Smooth muscle cell (in vitro differentiated cells): ENCODE results near the gene MAJIN. TPM values are rescaled to one million over a fixed set of nuclear protein-coding genes. Genes with fewer than 3 reads are reported as not detected.

Source experiments
- DNase-seq: peaks from one replicate; lab custom pipeline; 2025; ENCODE audit not compliant: unreplicated experiment; lab: John Stamatoyannopoulos, UW
- H2AFZ ChIP-seq: fragments of 200-600 bp; sonication (generic); 2 replicates; pipeline ENCODE4 v1.6.0; 2016; ENCODE audit warnings: antibody characterized with exemption, low read depth, mild to moderate bottlenecking
- H3F3A ChIP-seq: fragments of 200-600 bp; sonication (generic); 2 replicates; pipeline ENCODE4 v1.6.0; 2017; ENCODE audit warnings: antibody characterized with exemption, low read depth
- H3K27ac ChIP-seq: fragments of 200-600 bp; sonication (generic); 2 replicates; pipeline ENCODE4 v1.5.1; 2016; ENCODE audit warnings: low read depth, mild to moderate bottlenecking
- H3K27me3 ChIP-seq: fragments of 200-600 bp; sonication (generic); 2 replicates; pipeline ENCODE4 v1.6.1; 2016; ENCODE audit warnings: low read depth, mild to moderate bottlenecking
- H3K36me3 ChIP-seq: fragments of 200-600 bp; sonication (generic); 2 replicates; pipeline ENCODE4 v1.5.1; 2016; ENCODE audit warnings: low read depth
- H3K4me1 ChIP-seq: fragments of 200-600 bp; sonication (generic); 2 replicates; pipeline ENCODE4 v1.5.1; 2016; ENCODE audit warnings: low read depth
- H3K4me2 ChIP-seq: fragments of 200-600 bp; sonication (generic); 2 replicates; pipeline ENCODE4 v1.6.0; 2016; ENCODE audit warnings: mild to moderate bottlenecking
- H3K4me3 ChIP-seq: fragments of 200-600 bp; sonication (generic); 2 replicates; pipeline ENCODE4 v1.5.1; 2016; ENCODE audit warnings: mild to moderate bottlenecking
- H3K79me2 ChIP-seq: fragments of 200-600 bp; sonication (generic); 2 replicates; pipeline ENCODE4 v1.6.0; 2016; ENCODE audit warnings: low read depth, mild to moderate bottlenecking
- H3K9ac ChIP-seq: fragments of 200-600 bp; sonication (generic); 2 replicates; pipeline ENCODE4 v1.6.0; 2016; ENCODE audit warnings: low read depth
- H3K9me3 ChIP-seq: fragments of 200-600 bp; sonication (generic); replicated peaks from 2 replicates; pipeline ENCODE4 v1.5.1; 2016; ENCODE audit warnings: low read depth
- H4K20me1 ChIP-seq: fragments of 200-600 bp; sonication (generic); 2 replicates; pipeline ENCODE4 v1.6.0; 2016; ENCODE audit warnings: low read depth
- WGBS: methylation state at CpG from one replicate; pipeline ENCODE4 v1.1.7; 2016; ENCODE audit warnings: low lambda C conversion rate; 5-methylcytosine and 5-hydroxymethylcytosine counted together
- microRNA counts: library from miRNA; unstranded; fragments of <30 nt; microRNA quantifications from one replicate; lab custom pipeline; 2016
- microRNA-seq: library from miRNA; unstranded; fragments of <30 nt; microRNA quantifications from one replicate; pipeline ENCODE4, GENCODE V29; 2016; ENCODE audit warnings: borderline number of aligned reads
- polyA plus RNA-seq: library from polyadenylated mRNA; unstranded; fragments of >200 nt; fragmentation: Nextera tagmentation; extraction: Ambion mirVana; gene quantifications from 2 replicates; pipeline ENCODE4 v1.2.1, GENCODE V29; 2016
- small RNA-seq: library from RNA; depleted of rRNA; stranded (forward); fragments of <200 nt; gene quantifications from one replicate; pipeline ENCODE3, GENCODE V24; 2014
- total RNA-seq: library from RNA; depleted of rRNA; stranded (reverse); fragments of >200 nt; gene quantifications from 2 replicates; pipeline ENCODE4 v1.2.3, GENCODE V29; 2014
- TF ChIP-seq, protein P1 (sequence below): fragments of 200-600 bp; sonication (generic); IDR thresholded peaks from 2 replicates; pipeline ENCODE4 v1.5.1; 2017; ENCODE audit warnings: borderline replicate concordance, mild to moderate bottlenecking, antibody characterized with exemption; ENCODE audit not compliant: insufficient read depth, poor library complexity, severe bottlenecking

Gene MAJIN
- total and polyA plus RNA-seq, 2 experiments from 2014 or later = not detected

DNA sequence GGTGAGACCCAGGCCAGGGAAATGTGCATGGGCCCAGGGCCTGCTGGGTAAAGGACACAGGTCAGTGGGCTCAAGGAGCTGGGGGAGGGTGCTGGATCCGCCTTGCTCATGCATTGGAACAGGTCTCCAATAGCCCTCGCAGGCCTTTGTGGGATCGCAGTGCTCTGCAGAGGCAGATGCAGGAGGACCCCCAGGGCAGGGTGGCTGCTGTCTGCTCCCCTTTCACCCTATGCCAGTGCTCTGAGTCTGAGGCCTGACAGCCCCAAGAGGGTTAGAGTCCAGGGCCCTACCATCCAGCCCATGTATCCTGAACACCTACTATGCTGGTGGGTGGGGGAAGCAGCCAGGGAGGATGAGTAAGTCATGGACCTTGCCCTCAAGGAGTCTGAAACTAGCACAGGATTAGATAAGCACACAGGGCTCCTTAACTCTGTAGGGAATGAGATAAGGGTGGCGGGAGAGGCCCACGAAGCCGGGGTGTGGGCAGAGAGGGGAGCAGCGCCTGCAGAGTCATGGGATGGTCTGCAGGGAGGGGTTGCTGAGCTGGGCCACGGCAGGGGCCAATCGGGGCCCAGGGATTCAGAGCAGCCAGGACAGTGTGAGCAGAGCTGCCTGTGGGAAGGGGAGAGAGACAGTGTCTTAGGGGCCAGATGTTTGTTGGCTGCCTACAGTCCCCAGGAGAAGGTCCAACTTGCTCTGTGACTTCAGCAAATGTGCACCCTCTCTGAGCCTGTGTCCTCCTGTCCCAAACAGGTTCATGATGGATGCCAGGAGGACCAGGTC, 83.0 kb downstream of the MAJIN start:
- TF ChIP-seq, protein P1, sequence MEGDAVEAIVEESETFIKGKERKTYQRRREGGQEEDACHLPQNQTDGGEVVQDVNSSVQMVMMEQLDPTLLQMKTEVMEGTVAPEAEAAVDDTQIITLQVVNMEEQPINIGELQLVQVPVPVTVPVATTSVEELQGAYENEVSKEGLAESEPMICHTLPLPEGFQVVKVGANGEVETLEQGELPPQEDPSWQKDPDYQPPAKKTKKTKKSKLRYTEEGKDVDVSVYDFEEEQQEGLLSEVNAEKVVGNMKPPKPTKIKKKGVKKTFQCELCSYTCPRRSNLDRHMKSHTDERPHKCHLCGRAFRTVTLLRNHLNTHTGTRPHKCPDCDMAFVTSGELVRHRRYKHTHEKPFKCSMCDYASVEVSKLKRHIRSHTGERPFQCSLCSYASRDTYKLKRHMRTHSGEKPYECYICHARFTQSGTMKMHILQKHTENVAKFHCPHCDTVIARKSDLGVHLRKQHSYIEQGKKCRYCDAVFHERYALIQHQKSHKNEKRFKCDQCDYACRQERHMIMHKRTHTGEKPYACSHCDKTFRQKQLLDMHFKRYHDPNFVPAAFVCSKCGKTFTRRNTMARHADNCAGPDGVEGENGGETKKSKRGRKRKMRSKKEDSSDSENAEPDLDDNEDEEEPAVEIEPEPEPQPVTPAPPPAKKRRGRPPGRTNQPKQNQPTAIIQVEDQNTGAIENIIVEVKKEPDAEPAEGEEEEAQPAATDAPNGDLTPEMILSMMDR = peak; percentile 6
- Histone ChIP-seq H2AFZ (no peak overlapping the region), H3F3A (peaks cover 14% of the 10 kb centered on the region), H4K20me1 (no peaks in the 10 kb centered on the region), H3K4me1 (peaks cover 18% of the 10 kb centered on the region), H3K27ac (peak overlapping the region; percentile 44), H3K4me2 (peak overlapping the region; percentile 82), H3K79me2 (no peaks in the 10 kb centered on the region), H3K9me3 (no peaks in the 10 kb centered on the region), H3K36me3 (no peaks in the 10 kb centered on the region), H3K9ac (no peak overlapping the region), H3K4me3 (no peak overlapping the region), H3K27me3 (no peaks in the 10 kb centered on the region)
- DNase-seq = no peak
- WGBS = 30% methylated on average over 9 of the region's 9 CpGs

DNA sequence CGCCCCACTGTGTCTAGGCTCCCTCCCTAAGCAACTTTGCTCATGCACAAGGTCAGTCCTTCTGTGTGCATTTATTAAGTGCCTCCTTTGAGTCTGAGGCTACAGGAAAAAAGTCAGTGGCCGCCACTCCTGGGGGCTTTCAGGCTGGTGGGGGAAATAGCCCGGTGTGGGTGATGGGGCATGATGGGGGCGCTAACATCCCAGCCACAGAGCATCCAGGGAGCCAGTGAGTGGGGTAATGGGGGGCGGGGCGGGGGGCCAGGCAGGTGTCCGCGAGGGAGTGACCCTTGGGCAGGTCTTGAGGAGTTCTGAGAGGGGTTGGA, 83.5 kb downstream of the MAJIN start:
- Histone ChIP-seq H3K27ac (no peak overlapping the region), H3K4me3 (peak overlapping the region; percentile 29), H3K27me3 (no peaks in the 10 kb centered on the region), H3K4me2 (peak overlapping the region; percentile 82), H3K36me3 (no peaks in the 10 kb centered on the region), H4K20me1 (no peaks in the 10 kb centered on the region), H3K9ac (no peak overlapping the region), H3K4me1 (peaks cover 18% of the 10 kb centered on the region), H3K9me3 (no peaks in the 10 kb centered on the region), H2AFZ (peak overlapping the region; percentile 69), H3K79me2 (no peaks in the 10 kb centered on the region), H3F3A (peaks cover 14% of the 10 kb centered on the region)
- DNase-seq = no peak
- WGBS = 76% methylated on average over 8 of the region's 8 CpGs
- TF ChIP-seq, protein P1 = no peak

MicroRNAs encoded within 50 kb of the gene (microRNA counts, 767-probe panel; counts per million panel counts)
- 4,158 counts per million, percentile 15 among the panel's probes with 10 or more counts for microRNA hsa-miR-192-5p (lab: Ali Mortazavi, UCI)

Small RNAs within 50 kb of the gene (microRNA-seq; reads per million reads assigned to microRNA genes)
- gene MIR6749 (not detected), gene MIR6750 (4.1 reads per million), gene MIR6879 (not detected)

Small RNAs within 50 kb of the gene (small RNA-seq; reads per million reads assigned to genes)
- gene MIR6749 (not detected), gene MIR6750 (not detected), gene MIR6879 (not detected)

Other genes starting within 250 kb of the MAJIN start
- gene NRXN2, start 248.9 kb downstream of the MAJIN start, total RNA-seq = 0.13 and 1.4 TPM in 2 replicates
- 1.7 and 2.6 TPM in 2 replicates for gene NRXN2, start 248.9 kb downstream of the MAJIN start, polyA plus RNA-seq
- 0.40 and 2.9 TPM in 2 replicates for gene RASGRP2, start 228.0 kb downstream of the MAJIN start, total RNA-seq
- 0.78 and 3.6 TPM in 2 replicates for gene RASGRP2, start 228.0 kb downstream of the MAJIN start, polyA plus RNA-seq
- gene PYGM, start 212.1 kb downstream of the MAJIN start, total RNA-seq = 0.58 and 2.2 TPM in 2 replicates
- gene PYGM, start 212.1 kb downstream of the MAJIN start, polyA plus RNA-seq = 1.1 and 2.0 TPM in 2 replicates
- 78.8 and 115 TPM in 2 replicates for gene SF1, start 193.6 kb downstream of the MAJIN start, total RNA-seq
- gene SF1, start 193.6 kb downstream of the MAJIN start, polyA plus RNA-seq = 84.2 and 101 TPM in 2 replicates
- gene MAP4K2, start 168.9 kb downstream of the MAJIN start, total RNA-seq = 25.9 and 28.9 TPM in 2 replicates
- 20.0 and 23.6 TPM in 2 replicates for gene MAP4K2, start 168.9 kb downstream of the MAJIN start, polyA plus RNA-seq
- 10.5 and 11.6 TPM in 2 replicates for gene MEN1, start 161.6 kb downstream of the MAJIN start, total RNA-seq
- gene MEN1, start 161.6 kb downstream of the MAJIN start, polyA plus RNA-seq = 35.4 and 37.3 TPM in 2 replicates
- 3.0 and 4.7 TPM in 2 replicates for gene CDC42BPG, start 127.5 kb downstream of the MAJIN start, total RNA-seq
- 1.7 and 5.9 TPM in 2 replicates for gene CDC42BPG, start 127.5 kb downstream of the MAJIN start, polyA plus RNA-seq
- gene EHD1, start 93.5 kb downstream of the MAJIN start, total RNA-seq = 30.9 and 59.8 TPM in 2 replicates
- 42.8 and 46.7 TPM in 2 replicates for gene EHD1, start 93.5 kb downstream of the MAJIN start, polyA plus RNA-seq
- gene ATG2A, start 54.9 kb downstream of the MAJIN start, total RNA-seq = 4.8 and 4.9 TPM in 2 replicates
- 6.2 and 8.6 TPM in 2 replicates for gene ATG2A, start 54.9 kb downstream of the MAJIN start, polyA plus RNA-seq
- 14.9 and 20.7 TPM in 2 replicates for gene PPP2R5B, start 47.4 kb downstream of the MAJIN start, total RNA-seq
- gene PPP2R5B, start 47.4 kb downstream of the MAJIN start, polyA plus RNA-seq = 32.7 and 36.6 TPM in 2 replicates
- gene GPHA2, start 36.2 kb downstream of the MAJIN start, total RNA-seq = not detected in 2 replicates
- 0.40 TPM in 1 of 2 replicates, not detected in the other for gene GPHA2, start 36.2 kb downstream of the MAJIN start, polyA plus RNA-seq
- gene BATF2, start 24.9 kb upstream of the MAJIN start, total RNA-seq = not detected in 2 replicates
- 0.41 TPM in 1 of 2 replicates, not detected in the other for gene BATF2, start 24.9 kb upstream of the MAJIN start, polyA plus RNA-seq
- 61.0 and 83.3 TPM in 2 replicates for gene ARL2, start 42.1 kb upstream of the MAJIN start, total RNA-seq
- 116 and 122 TPM in 2 replicates for gene ARL2, start 42.1 kb upstream of the MAJIN start, polyA plus RNA-seq
- 9.4 and 14.8 TPM in 2 replicates for gene SNX15, start 55.3 kb upstream of the MAJIN start, total RNA-seq
- 24.7 and 25.1 TPM in 2 replicates for gene SNX15, start 55.3 kb upstream of the MAJIN start, polyA plus RNA-seq
- 7.4 and 7.6 TPM in 2 replicates for gene SAC3D1, start 69.1 kb upstream of the MAJIN start, total RNA-seq
- 26.2 and 33.3 TPM in 2 replicates for gene SAC3D1, start 69.1 kb upstream of the MAJIN start, polyA plus RNA-seq
- 1.0 and 1.8 TPM in 2 replicates for gene NAALADL1, start 86.4 kb upstream of the MAJIN start, total RNA-seq
- 2.0 and 7.0 TPM in 2 replicates for gene NAALADL1, start 86.4 kb upstream of the MAJIN start, polyA plus RNA-seq
- 8.0 and 8.3 TPM in 2 replicates for gene CDCA5, start 111.9 kb upstream of the MAJIN start, total RNA-seq
- gene CDCA5, start 111.9 kb upstream of the MAJIN start, polyA plus RNA-seq = 8.5 and 11.2 TPM in 2 replicates
- gene ZFPL1, start 112.1 kb upstream of the MAJIN start, total RNA-seq = 49.1 and 91.0 TPM in 2 replicates
- 81.0 and 87.1 TPM in 2 replicates for gene ZFPL1, start 112.1 kb upstream of the MAJIN start, polyA plus RNA-seq
- gene VPS51, start 124.1 kb upstream of the MAJIN start, total RNA-seq = 104 and 154 TPM in 2 replicates
- 55.2 and 65.0 TPM in 2 replicates for gene VPS51, start 124.1 kb upstream of the MAJIN start, polyA plus RNA-seq
- 16.8 and 26.9 TPM in 2 replicates for gene TM7SF2, start 139.8 kb upstream of the MAJIN start, total RNA-seq
- gene TM7SF2, start 139.8 kb upstream of the MAJIN start, polyA plus RNA-seq = 17.4 and 43.1 TPM in 2 replicates
- gene ZNHIT2, start 145.6 kb upstream of the MAJIN start, total RNA-seq = 9.1 and 13.8 TPM in 2 replicates
- gene ZNHIT2, start 145.6 kb upstream of the MAJIN start, polyA plus RNA-seq = 14.5 and 19.5 TPM in 2 replicates
- gene FAU, start 150.0 kb upstream of the MAJIN start, total RNA-seq = 373 and 509 TPM in 2 replicates
- gene FAU, start 150.0 kb upstream of the MAJIN start, polyA plus RNA-seq = 537 and 578 TPM in 2 replicates
- gene MRPL49, start 150.2 kb upstream of the MAJIN start, total RNA-seq = 28.2 and 43.0 TPM in 2 replicates
- 53.2 and 55.4 TPM in 2 replicates for gene MRPL49, start 150.2 kb upstream of the MAJIN start, polyA plus RNA-seq
- gene SYVN1, start 162.4 kb upstream of the MAJIN start, total RNA-seq = 39.9 and 52.0 TPM in 2 replicates
- gene SYVN1, start 162.4 kb upstream of the MAJIN start, polyA plus RNA-seq = 30.0 and 32.0 TPM in 2 replicates
- gene SPDYC, start 198.1 kb upstream of the MAJIN start, total RNA-seq = not detected in 2 replicates
- not detected in 2 replicates for gene SPDYC, start 198.1 kb upstream of the MAJIN start, polyA plus RNA-seq
- 93.0 and 126 TPM in 2 replicates for gene CAPN1, start 209.8 kb upstream of the MAJIN start, total RNA-seq
- 109 and 149 TPM in 2 replicates for gene CAPN1, start 209.8 kb upstream of the MAJIN start, polyA plus RNA-seq